GM12878 (cell line): ENCODE results near the gene GAK. TPM values are rescaled to one million over a fixed set of nuclear protein-coding genes. Genes with fewer than 3 reads are reported as not detected.

Source experiments
- ATAC-seq: fragments of 200-7000 bp; cut with Tn5 transposase; 3 replicates; pipeline ENCODE4 v1.9.1; 2020; ENCODE audit warnings: mild to moderate bottlenecking, moderate library complexity
- BruUV-seq: library from RNA; stranded (reverse); fragments of 400-500 nt; replicated peaks from 2 replicates; lab custom pipeline; 2021; lab: Mats Ljungman, UMichigan
- CTCF ChIA-PET: fragments of 300-600 bp; sonication (Branson Sonifier 250); formaldehyde crosslinking; extraction: SDS; loops from one replicate; lab custom pipeline; 2021; ENCODE audit warnings: inconsistent platforms; lab: Yijun Ruan, JAX
- POLR2A ChIA-PET: fragments of 350-600 bp; formaldehyde crosslinking; extraction: SDS; loops from one replicate; lab custom pipeline; 2021; ENCODE audit warnings: inconsistent platforms; lab: Charles Lee
- RAD21 ChIA-PET: fragments of 300-600 bp; sonication (Branson Sonifier 250); formaldehyde crosslinking; loops from one replicate; lab custom pipeline; 2023; ENCODE audit warnings: antibody characterized with exemption; ENCODE audit not compliant: unreplicated experiment; lab: Charles Lee
- SMC1A ChIA-PET: fragments of 300-600 bp; sonication (Branson Sonifier 250); formaldehyde crosslinking; loops from one replicate; lab custom pipeline; 2023; ENCODE audit not compliant: unreplicated experiment, uncharacterized antibody; lab: Charles Lee
- DNase-seq: peaks from one replicate; pipeline ENCODE4 v3.0.0-alpha.2; 2011; ENCODE audit warnings: low read depth, low spot score
- FAIRE-seq: peaks from 3 replicates; lab custom pipeline; 2011; peaks lifted over from hg19 to GRCh38; lab: Jason Lieb, UNC
- H2AFZ ChIP-seq: 2 replicates; pipeline ENCODE4 v1.6.0; 2011; ENCODE audit warnings: low read depth, low read length, control low read depth; ENCODE audit not compliant: control insufficient read depth
- H3K27ac ChIP-seq: 2 replicates; pipeline ENCODE4 v1.5.1; 2011; ENCODE audit warnings: control low read depth; ENCODE audit not compliant: control insufficient read depth, insufficient read depth
- H3K27me3 ChIP-seq, 2 experiments: replicated peaks in 1 of 2; 2 replicates each; pipeline versions ENCODE4 v1.6.0 to v1.6.1; 2011; ENCODE audit warnings: low read length in 1 of 2; ENCODE audit not compliant: control insufficient read depth in 2 of 2, insufficient read depth in 2 of 2
- H3K36me3 ChIP-seq, 2 experiments: 2 replicates each; pipeline ENCODE4 v1.5.1; 2011; ENCODE audit warnings: low read length in 1 of 2; ENCODE audit not compliant: control insufficient read depth in 2 of 2, insufficient read depth in 2 of 2
- H3K4me1 ChIP-seq: 2 replicates; pipeline ENCODE4 v1.6.1; 2011; ENCODE audit warnings: mild to moderate bottlenecking, low read length, moderate library complexity, mixed read lengths; ENCODE audit not compliant: control insufficient read depth, insufficient read depth
- H3K4me2 ChIP-seq: 2 replicates; pipeline ENCODE4 v1.6.0; 2011; ENCODE audit warnings: control low read depth; ENCODE audit not compliant: control insufficient read depth, insufficient read depth
- H3K4me3 ChIP-seq: fragments of 200-600 bp; sonication (generic); 2 replicates; pipeline ENCODE4 v1.5.1; 2016
- H3K79me2 ChIP-seq: 2 replicates; pipeline ENCODE4 v1.6.0; 2011; ENCODE audit warnings: low read length; ENCODE audit not compliant: control insufficient read depth, insufficient read depth
- H3K9ac ChIP-seq: 2 replicates; pipeline ENCODE4 v1.8.0; 2011; ENCODE audit warnings: low read length, control low read depth, mixed read lengths; ENCODE audit not compliant: control insufficient read depth, insufficient read depth
- H3K9me3 ChIP-seq: replicated peaks from 3 replicates; pipeline ENCODE4 v1.5.1; 2011; ENCODE audit warnings: mild to moderate bottlenecking, low read length; ENCODE audit not compliant: control insufficient read depth, insufficient read depth
- H4K20me1 ChIP-seq: 2 replicates; pipeline ENCODE4 v1.6.0; 2011; ENCODE audit not compliant: control insufficient read depth, insufficient read depth
- CBX3 ChIP-seq: fragments of 200-600 bp; sonication (generic); IDR thresholded peaks from 2 replicates; pipeline ENCODE4 v1.6.1; 2016; ENCODE audit warnings: low read depth, borderline replicate concordance
- EZH2 ChIP-seq: IDR thresholded peaks from 2 replicates; pipeline ENCODE4 v1.6.1; 2012; ENCODE audit warnings: low read depth, mild to moderate bottlenecking, control low read depth, inconsistent platforms, low read length, borderline replicate concordance; ENCODE audit not compliant: control insufficient read depth
- NFXL1 ChIP-seq: fragments of 450-650 bp; IDR thresholded peaks from 2 replicates; pipeline ENCODE4 v1.6.1; 2017; ENCODE audit warnings: antibody characterized with exemption, mild to moderate bottlenecking, borderline replicate concordance
- WRNIP1 ChIP-seq: IDR thresholded peaks from 2 replicates; pipeline ENCODE4 v1.6.1; 2011; ENCODE audit warnings: low read depth, low read length, improper control_type of control experiment, borderline replicate concordance
- ZBTB4 ChIP-seq: fragments of 450-650 bp; formaldehyde crosslinking; IDR thresholded peaks from 2 replicates; pipeline ENCODE4 v1.4.0; 2022; ENCODE audit warnings: mild to moderate bottlenecking, moderate library complexity
- ZNF384 ChIP-seq: IDR thresholded peaks from 2 replicates; pipeline ENCODE4 v1.6.1; 2012; ENCODE audit warnings: low read depth, mild to moderate bottlenecking, low read length, improper control_type of control experiment, borderline replicate concordance
- ZNF592 ChIP-seq: fragments of 450-650 bp; IDR thresholded peaks from 2 replicates; pipeline ENCODE4 v1.6.1; 2017; ENCODE audit warnings: mild to moderate bottlenecking, moderate library complexity
- WGBS: methylation state at CpG from one replicate; pipeline ENCODE4 v1.1.6; 2016; ENCODE audit warnings: low lambda C conversion rate; ENCODE audit not compliant: insufficient replicate concordance, insufficient coverage; ENCODE audit errors: missing lambda C conversion rate; 5-methylcytosine and 5-hydroxymethylcytosine counted together
- in situ Hi-C: fragments of 300-500 bp; cut with MboI; formaldehyde crosslinking; loops from 9 replicates; pipeline ENCODE4 v1.14.3; 2018; ENCODE audit warnings: mixed read lengths
- intact Hi-C: fragments of 100-400 bp; cut with micrococcal nuclease; formaldehyde crosslinking; loops from one replicate; pipeline ENCODE4 v1.14.2; 2022; ENCODE audit not compliant: unreplicated experiment
- polyA plus RNA-seq, 11 experiments: library from polyadenylated mRNA; depleted of rRNA in 4 of 11; unstranded in 6 of 11; stranded (reverse) in 5 of 11; fragments of >200 nt; fragmentation: Nextera tagmentation in 4 of 11; fragmentation: Illumina TruSeq in 1 of 11; extraction: Ambion mirVana in 4 of 11; extraction: Trizol in 1 of 11; gene quantifications; 1 replicate in 1 of 11; 2 replicates in 10 of 11; pipeline versions ENCODE4 v1.2.1 to v1.2.3, GENCODE V29; 2011 to 2016; ENCODE audit warnings: inconsistent platforms in 2 of 11, missing spikeins in 2 of 11, low read depth in 1 of 11
- total RNA-seq, 4 experiments: library from RNA; depleted of rRNA in 3 of 4; stranded (reverse); fragments of >200 nt in 3 of 4; fragmentation: Illumina TruSeq in 1 of 4; extraction: Trizol in 1 of 4; gene quantifications; 2 replicates each; pipeline versions ENCODE4 v1.2.1 to v1.2.3, GENCODE V29; 2013 to 2021

GAK gene
- total and polyA plus RNA-seq, 10 of the 15 experiments (the other 5 are each of a cell fraction or from before 2014, with no cell fraction given), result 0.82 to 127 (median 53.8) TPM

- ChIA-PET CTCF (no interaction called here), SMC1A (no interaction called here), RAD21 (no interaction called here), POLR2A (no interaction called here)
- H3K36me3 ChIP-seq, result peaks cover 16 to 36% of the 10 kb centered on the region in 2 experiments; a peak in 3 of 4 replicates
- no peak overlapping the region for H3K4me3 ChIP-seq
- peaks cover 13% of the 10 kb centered on the region for H3K4me1 ChIP-seq
- no peak overlapping the region for H3K27ac ChIP-seq
- H3K79me2 ChIP-seq, result peaks cover 19% of the 10 kb centered on the region
- H3K4me2 ChIP-seq, result no peak overlapping the region
- intact Hi-C loops, result no loop called here
- no TSS peak for BruUV-seq
- H4K20me1 ChIP-seq, result no peaks in the 10 kb centered on the region
- WGBS, result 92% methylated on average over 23 of the region's 23 CpGs
- no peaks in the 10 kb centered on the region for H3K27me3 ChIP-seq
- FAIRE-seq (no peak), ATAC-seq (no peak), DNase-seq (no peak)
- no peaks in the 10 kb centered on the region for H3K9me3 ChIP-seq
- in situ Hi-C loops, result no loop called here
- no peak overlapping the region for H2AFZ ChIP-seq
- TF ChIP-seq ZNF592, result no peak
- TF ChIP-seq EZH2, result no peak
- TF ChIP-seq WRNIP1, result no peak
- TF ChIP-seq NFXL1, result no peak
- TF ChIP-seq CBX3, result no peak
- TF ChIP-seq ZBTB4 (CRISPR knock-in tag), result no peak
- no peak for TF ChIP-seq ZNF384
- H3K9ac ChIP-seq, result no peak overlapping the region
These were observed 20.8 kb downstream of the GAK start for GRCh38 chr4:911221-911751.
